HG03095 (cell line): ENCODE measurements around the gene NSDHL.

Experiments
- ATAC-seq: cut with Tn5 transposase; IDR thresholded peaks from one replicate; pipeline ENCODE4 v1.9.1; 2021; ENCODE audit warnings: moderate library complexity; ENCODE audit not compliant: unreplicated experiment

NSDHL gene

GRCh38 chrX:152910018-152910417, 79.2 kb downstream of the NSDHL start:
- ATAC-seq, result peak; percentile 79

GRCh38 chrX:152912106-152912505, 81.2 kb downstream of the NSDHL start:
- no peak for ATAC-seq

DNA sequence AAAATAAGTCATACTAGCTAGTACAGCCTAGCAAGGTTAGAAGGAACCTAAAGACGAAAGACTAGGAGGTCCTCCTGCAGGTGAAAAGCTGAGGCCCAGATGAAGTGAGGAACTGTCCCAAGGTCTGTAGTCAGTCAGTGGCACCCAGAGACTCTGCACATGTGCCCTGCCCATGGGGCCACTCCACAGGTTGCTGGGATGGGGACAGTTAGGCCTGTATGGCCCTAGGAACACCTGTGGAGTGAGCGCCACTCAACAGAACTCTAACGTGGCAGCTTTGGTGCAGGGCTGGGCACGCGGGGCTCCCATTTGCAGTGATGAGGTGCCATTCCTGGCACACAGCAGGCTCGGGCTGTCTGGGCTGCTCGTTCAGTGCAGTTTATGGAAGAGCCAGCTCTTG, 81.8 kb downstream of the NSDHL start:
- no peak for ATAC-seq

DNA sequence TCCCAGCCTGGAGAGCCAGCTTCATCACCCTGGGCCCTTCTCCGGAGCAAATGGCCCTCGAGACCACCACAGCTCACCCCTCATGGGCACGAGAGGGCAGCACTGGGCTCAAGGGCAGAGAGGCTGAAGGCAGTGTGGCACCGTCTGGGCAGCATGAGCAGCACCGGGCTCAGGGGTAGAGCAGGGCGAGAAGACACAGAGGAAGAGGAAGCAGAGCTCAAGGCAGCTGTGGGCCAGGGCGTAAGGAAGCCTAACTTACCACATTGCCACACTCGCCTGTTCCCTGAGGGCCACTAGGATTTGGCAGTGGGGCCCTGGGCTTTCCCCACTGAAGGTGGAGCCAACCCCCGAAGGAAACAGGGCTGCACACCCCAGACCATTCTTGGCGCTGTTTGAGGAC, 82.5 kb downstream of the NSDHL start:
- ATAC-seq, result no peak

DNA sequence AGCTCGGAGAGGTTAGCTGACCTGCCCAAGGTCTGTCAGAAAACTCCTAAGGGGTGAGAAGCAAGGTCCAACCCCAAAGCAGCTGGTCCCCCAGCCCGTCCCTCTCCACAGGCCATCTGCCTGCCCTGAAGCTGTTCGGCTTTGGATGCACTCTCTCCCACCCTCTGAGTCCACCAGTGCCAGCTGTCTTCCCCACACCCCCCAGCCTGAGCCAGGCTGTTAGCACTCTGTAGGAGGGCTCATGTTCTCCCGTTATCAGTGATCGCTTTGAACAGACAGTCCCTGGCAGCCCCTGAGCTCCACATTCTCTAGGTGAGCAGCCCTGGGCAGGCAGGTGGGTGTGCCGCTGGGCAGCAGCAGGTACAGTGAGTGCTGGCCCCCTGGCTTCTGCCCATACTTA, 83.0 kb downstream of the NSDHL start:
- no peak for ATAC-seq

DNA sequence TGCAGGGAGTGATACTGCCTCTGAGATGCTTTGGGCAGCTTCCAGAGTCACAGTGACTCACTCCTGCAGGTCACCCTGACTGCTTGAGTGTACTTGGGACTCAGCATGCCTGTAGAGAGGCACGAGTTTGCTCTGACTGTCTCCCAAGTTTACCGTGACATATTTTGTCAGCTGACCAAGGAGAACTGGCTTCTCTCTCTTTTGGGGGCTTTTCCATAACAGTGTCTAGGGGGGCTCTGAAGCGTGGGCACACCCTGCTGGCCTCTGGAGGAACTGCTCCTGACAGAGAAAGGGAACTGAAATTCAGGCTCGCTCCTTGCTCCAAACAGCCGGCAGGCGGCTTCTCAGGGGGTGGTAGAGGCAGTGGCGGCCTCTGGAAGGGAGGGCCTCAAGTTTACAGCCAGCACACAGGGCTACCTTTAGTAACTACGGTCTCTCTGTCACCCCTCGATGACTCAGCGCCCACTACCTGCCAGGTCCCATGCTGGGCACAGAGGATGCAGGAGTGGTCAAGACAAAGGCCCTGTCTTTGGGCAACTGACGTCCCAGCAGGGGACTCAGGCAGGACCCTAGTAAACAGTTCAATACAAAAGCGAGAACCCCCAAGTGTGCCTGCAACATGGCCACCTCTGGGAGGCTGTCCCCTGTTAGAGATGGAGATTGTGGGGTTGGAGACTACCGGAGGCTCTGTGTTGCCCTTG, 84.8 kb downstream of the NSDHL start:
- peak; percentile 77 for ATAC-seq

- ATAC-seq, result no peak
Measured at GRCh38 chrX:152917656-152918579, 87.1 kb downstream of the NSDHL start.

DNA sequence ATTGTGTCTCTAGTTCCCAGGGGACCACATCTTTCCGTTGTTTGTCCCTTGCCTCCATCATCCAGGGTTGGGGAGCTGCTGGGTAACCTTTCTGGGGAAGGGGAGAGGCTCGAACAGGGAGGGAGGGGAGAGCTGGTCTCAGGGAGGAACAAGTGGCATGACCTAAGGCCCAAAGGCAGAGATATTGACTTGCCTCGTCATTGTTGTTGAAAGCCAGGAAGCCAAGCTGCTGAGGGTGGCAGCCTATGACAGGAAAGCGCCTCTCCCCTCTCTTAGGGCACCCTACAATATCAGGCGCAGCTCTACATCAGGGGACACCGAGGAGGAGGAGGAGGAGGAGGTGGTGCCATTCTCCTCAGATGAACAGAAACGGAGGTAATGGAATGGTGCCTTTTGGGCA, 87.8 kb downstream of the NSDHL start:
- ATAC-seq, result no peak
